ENCODE measurements around the gene HDAC2. TPM values are rescaled to one million over a fixed set of nuclear protein-coding genes. Genes with fewer than 3 reads are reported as not detected.

HDAC2 gene
- total RNA-seq, 2 experiments from 2014 or later, result 119 TPM

Other genes starting within 250 kb of the HDAC2 start
- gene MARCKS, start 113.8 kb downstream of the HDAC2 start, total RNA-seq, result under 1 TPM; 0.08 to 0.11 TPM